Keratinocyte (primary cell): ENCODE data around the gene MYEF2. TPM values are rescaled to one million over a fixed set of nuclear protein-coding genes. Genes with fewer than 3 reads are reported as not detected.

Experiments
- DNase-seq: peaks from one replicate; pipeline ENCODE4 v3.0.0-alpha.2; 2011; ENCODE audit warnings: low read depth, missing footprints, low spot score
- FAIRE-seq: peaks from 2 replicates; lab custom pipeline; 2011; peaks lifted over from hg19 to GRCh38; lab: Jason Lieb, UNC
- H2AFZ ChIP-seq: 2 replicates; pipeline ENCODE4 v1.6.0; 2012; ENCODE audit warnings: low read length, control low read depth, inconsistent platforms; ENCODE audit not compliant: control insufficient read depth
- H3K27ac ChIP-seq: 2 replicates; pipeline ENCODE4 v1.5.1; 2011; ENCODE audit warnings: low read length; ENCODE audit not compliant: control insufficient read depth, insufficient read depth
- H3K27me3 ChIP-seq: 3 replicates; pipeline ENCODE4 v1.6.0; 2011; ENCODE audit warnings: low read length; ENCODE audit not compliant: control insufficient read depth, insufficient read depth; ENCODE audit errors: extremely low read depth
- H3K36me3 ChIP-seq, 2 experiments: 2 replicates in 1 of 2; 3 replicates in 1 of 2; pipeline ENCODE4 v1.5.1; 2011; ENCODE audit warnings: low read length in 2 of 2, mild to moderate bottlenecking in 1 of 2; ENCODE audit not compliant: control insufficient read depth in 2 of 2, insufficient read depth in 2 of 2; ENCODE audit errors: extremely low read depth in 1 of 2
- H3K4me1 ChIP-seq: 3 replicates; pipeline ENCODE4 v1.5.1; 2011; ENCODE audit warnings: low read length; ENCODE audit not compliant: control insufficient read depth, insufficient read depth; ENCODE audit errors: extremely low read depth
- H3K4me2 ChIP-seq: 3 replicates; pipeline ENCODE4 v1.6.0; 2011; ENCODE audit warnings: low read depth, low read length; ENCODE audit not compliant: control insufficient read depth, insufficient read depth; ENCODE audit errors: extremely low read depth
- H3K4me3 ChIP-seq, 3 experiments: fragments of 200-600 bp in 1 of 3; sonication (generic) in 1 of 3; 2 replicates in 2 of 3; 3 replicates in 1 of 3; pipeline ENCODE4 v1.5.1; 2011 to 2016; ENCODE audit warnings: low read length in 3 of 3, mild to moderate bottlenecking in 3 of 3, control low read depth in 2 of 3, inconsistent platforms in 1 of 3, low read depth in 1 of 3, mixed read lengths in 1 of 3, mixed run types in 1 of 3, moderate library complexity in 1 of 3; ENCODE audit not compliant: control insufficient read depth in 2 of 3, insufficient read depth in 2 of 3; ENCODE audit errors: extremely low read depth in 1 of 3
- H3K79me2 ChIP-seq: 2 replicates; pipeline ENCODE4 v1.6.0; 2012; ENCODE audit warnings: low read length; ENCODE audit not compliant: control insufficient read depth, insufficient read depth
- H3K9ac ChIP-seq: 3 replicates; pipeline ENCODE4 v1.6.0; 2011; ENCODE audit warnings: low read length; ENCODE audit not compliant: control insufficient read depth, insufficient read depth; ENCODE audit errors: extremely low read depth
- H3K9me1 ChIP-seq: 3 replicates; pipeline ENCODE4 v1.6.0; 2011; ENCODE audit warnings: low read length; ENCODE audit not compliant: control insufficient read depth, insufficient read depth; ENCODE audit errors: extremely low read depth
- H3K9me3 ChIP-seq: 2 replicates; pipeline ENCODE4 v1.5.1; 2012; ENCODE audit warnings: low read depth, low read length; ENCODE audit not compliant: control insufficient read depth
- H4K20me1 ChIP-seq: 3 replicates; pipeline ENCODE4 v1.6.0; 2011; ENCODE audit warnings: low read length; ENCODE audit not compliant: control insufficient read depth, insufficient read depth; ENCODE audit errors: extremely low read depth
- CTCF ChIP-seq, 3 experiments: IDR thresholded peaks in 1 of 3; conservative IDR thresholded peaks in 1 of 3; optimal IDR thresholded peaks in 1 of 3; 2 replicates in 2 of 3; 3 replicates in 1 of 3; pipeline versions ENCODE3 to v1.5.1; 2011; ENCODE audit warnings: low read length in 3 of 3, mild to moderate bottlenecking in 3 of 3, moderate library complexity in 2 of 3, control low read depth in 1 of 3, inconsistent platforms in 1 of 3; ENCODE audit not compliant: insufficient read depth in 2 of 3; ENCODE audit errors: extremely low read depth in 1 of 3
- EZH2 ChIP-seq: IDR thresholded peaks from one replicate; pipeline ENCODE4 v1.6.1; 2012; ENCODE audit warnings: inconsistent platforms, mild to moderate bottlenecking, low read length, moderate library complexity
- dilution Hi-C: fragments of 300-500 bp; cut with MboI; formaldehyde crosslinking; loops from one replicate; pipeline ENCODE4 v1.7.0; 2020; ENCODE audit warnings: low sequenced_read_pairs; ENCODE audit not compliant: extremely low pct_ligation_motif_present
- polyA plus RNA-seq, 5 experiments: library from polyadenylated mRNA; depleted of rRNA in 3 of 5; stranded (reverse) in 3 of 5; stranded (forward) in 1 of 5; unstranded in 1 of 5; fragments of >200 nt; gene quantifications; 1 replicate in 1 of 5; 2 replicates in 3 of 5; 3 replicates in 1 of 5; pipeline versions ENCODE4 v1.2.1 to v1.2.3, GENCODE V29; 2011 to 2012; ENCODE audit warnings: missing spikeins in 2 of 5, low read depth in 1 of 5, low replicate concordance in 1 of 5

MYEF2 gene
- polyA plus RNA-seq, 1 donor (not counting 4 experiments of a cell fraction or from before 2014, with no cell fraction given) = 2.8 TPM

- H3K79me2 ChIP-seq = no peaks in the 10 kb centered on the region
- no peak overlapping the region for H3K9ac ChIP-seq
- no peak for FAIRE-seq
- no peak for DNase-seq
- no peak overlapping the region for H3K4me3 ChIP-seq
- H4K20me1 ChIP-seq = no peaks in the 10 kb centered on the region
- H3K9me1 ChIP-seq = no peaks in the 10 kb centered on the region
- no peak overlapping the region for H2AFZ ChIP-seq
- H3K4me1 ChIP-seq = no peaks in the 10 kb centered on the region
- no peak overlapping the region for H3K4me2 ChIP-seq
- H3K9me3 ChIP-seq = no peaks in the 10 kb centered on the region
- peaks cover 4% of the 10 kb centered on the region for H3K27me3 ChIP-seq
- TF ChIP-seq EZH2 = no peak
- TF ChIP-seq CTCF (optimal IDR thresholded peaks at IDR 0.05 in 1 of 3, IDR thresholded peaks at IDR 0.05 in 1 of 3, conservative IDR thresholded peaks at IDR 0.05 in 1 of 3; ENCODE audit: extremely low read depth in 1 of 3, insufficient read depth in 2 of 3, low read length in 3 of 3) = no peak
- no peak overlapping the region for H3K27ac ChIP-seq
- no peaks in the 10 kb centered on the region for H3K36me3 ChIP-seq
- dilution Hi-C loops = no loop called here
Observed at GRCh38 chr15:48176112-48176511, 2.0 kb downstream of the MYEF2 start.

DNA sequence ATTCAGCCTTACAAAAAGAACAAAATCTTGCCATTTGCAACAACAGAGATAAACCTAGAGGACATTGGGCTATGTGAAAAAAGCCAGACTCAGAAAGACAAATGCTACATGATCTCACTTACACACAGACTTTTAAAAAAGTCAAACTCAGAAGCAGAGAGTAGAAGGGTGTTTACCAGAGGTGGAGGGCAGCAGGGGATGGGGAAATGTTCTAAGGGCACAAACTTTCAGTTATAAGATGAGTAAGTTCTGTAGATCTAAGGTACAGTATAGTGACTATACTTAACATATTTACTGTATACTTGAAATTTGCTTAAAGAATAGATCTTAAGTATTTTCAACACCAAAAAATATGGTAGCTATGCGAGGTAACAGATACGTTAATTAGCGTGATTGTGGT is 3.0 kb downstream of the MYEF2 start:
- FAIRE-seq (no peak), DNase-seq (no peak)
- no peaks in the 10 kb centered on the region for H3K4me1 ChIP-seq
- H4K20me1 ChIP-seq = no peaks in the 10 kb centered on the region
- no peaks in the 10 kb centered on the region for H3K79me2 ChIP-seq
- dilution Hi-C loops = no loop called here
- no peaks in the 10 kb centered on the region for H3K36me3 ChIP-seq
- no peak overlapping the region for H3K9ac ChIP-seq
- peaks cover 4% of the 10 kb centered on the region for H3K27me3 ChIP-seq
- no peak overlapping the region for H3K4me2 ChIP-seq
- no peaks in the 10 kb centered on the region for H3K9me3 ChIP-seq
- TF ChIP-seq EZH2 (no peak), CTCF (optimal IDR thresholded peaks at IDR 0.05 in 1 of 3, IDR thresholded peaks at IDR 0.05 in 1 of 3, conservative IDR thresholded peaks at IDR 0.05 in 1 of 3; ENCODE audit: extremely low read depth in 1 of 3, insufficient read depth in 2 of 3, low read length in 3 of 3) (no peak)
- H3K27ac ChIP-seq = no peak overlapping the region
- no peak overlapping the region for H2AFZ ChIP-seq
- no peaks in the 10 kb centered on the region for H3K9me1 ChIP-seq
- H3K4me3 ChIP-seq = no peak overlapping the region
